Inflammatory macrophage treated with lipopolysaccharide for 4 hours (primary cell): ENCODE measurements around the gene SMYD5.
A peak's percentile ranks its signal among the peaks of the same experiment; 100 is the strongest.

ENCODE experiments used
- DNase-seq: peaks from one replicate; pipeline ENCODE4 v3.0.0-alpha.2; 2020

Gene SMYD5

DNA sequence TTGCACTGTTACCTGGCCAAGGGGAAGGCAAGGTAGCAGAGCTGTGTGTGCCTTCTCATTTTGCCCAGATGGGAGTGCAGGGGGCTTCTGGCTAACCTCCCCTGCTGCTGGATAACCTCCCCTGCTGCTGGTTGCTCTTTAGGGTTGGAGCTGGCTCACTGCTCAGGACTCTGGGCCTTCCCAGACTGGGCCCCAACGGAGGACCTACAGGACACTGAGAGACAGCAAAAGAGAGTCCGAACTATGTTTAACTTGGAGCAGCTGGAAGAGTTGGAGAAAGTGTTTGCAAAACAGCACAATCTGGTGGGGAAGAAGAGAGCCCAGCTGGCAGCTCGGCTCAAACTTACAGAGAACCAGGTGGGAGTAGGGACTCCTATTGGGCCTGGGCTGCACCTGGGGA lies 5.8 kb upstream of the SMYD5 start:
- DNase-seq = no peak

GRCh38 chr2:73210019-73210418 lies 4.0 kb upstream of the SMYD5 start:
- no peak for DNase-seq

GRCh38 chr2:73210696-73211095 lies 3.3 kb upstream of the SMYD5 start:
- DNase-seq = no peak

GRCh38 chr2:73212098-73212447 lies 2.0 kb upstream of the SMYD5 start:
- DNase-seq = no peak

GRCh38 chr2:73212448-73213176 lies 1.4 kb upstream of the SMYD5 start:
- DNase-seq = peak; percentile 61

DNA sequence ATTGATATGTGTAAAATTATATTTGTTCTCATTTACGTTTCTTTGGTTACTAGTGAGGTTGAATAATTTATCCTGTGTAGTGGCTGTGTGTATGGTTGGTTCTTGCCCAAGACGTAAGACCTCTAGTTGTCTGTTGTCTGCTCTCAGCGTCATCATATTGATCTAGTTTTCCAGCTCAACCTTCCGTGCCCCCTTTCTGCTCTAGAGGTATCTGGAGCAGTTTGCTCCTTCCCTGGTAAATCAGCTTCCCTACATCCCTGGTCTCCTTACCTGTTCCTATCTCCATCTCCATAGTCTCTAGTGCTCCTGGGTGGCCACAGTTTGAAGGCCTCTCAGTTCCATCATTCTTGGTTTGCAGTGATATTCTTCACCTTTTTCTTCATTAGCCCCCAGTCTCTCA lies 1.2 kb downstream of the SMYD5 start:
- DNase-seq = no peak

DNA sequence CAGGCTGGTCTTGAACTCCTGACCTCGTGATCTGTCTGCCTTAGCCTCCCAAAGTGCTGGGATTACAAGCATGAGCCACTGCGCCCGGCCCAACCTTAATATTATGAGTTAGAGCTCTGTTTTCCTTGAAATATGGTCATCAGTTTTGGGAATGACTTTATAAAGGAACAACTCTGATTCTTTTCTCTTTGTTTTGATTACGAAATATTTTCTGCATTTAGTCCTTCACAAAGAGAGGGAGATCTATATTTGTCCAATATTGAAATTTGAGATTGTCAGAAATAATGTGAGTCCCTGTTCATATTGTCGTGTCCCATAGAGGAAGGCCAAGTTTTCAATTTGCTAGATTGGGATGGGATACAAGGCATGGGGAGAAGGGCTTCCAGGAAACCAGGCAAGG lies 3.1 kb downstream of the SMYD5 start:
- DNase-seq = no peak

- DNase-seq = no peak
Observed at GRCh38 chr2:73217826-73218225, 3.8 kb downstream of the SMYD5 start.

DNA sequence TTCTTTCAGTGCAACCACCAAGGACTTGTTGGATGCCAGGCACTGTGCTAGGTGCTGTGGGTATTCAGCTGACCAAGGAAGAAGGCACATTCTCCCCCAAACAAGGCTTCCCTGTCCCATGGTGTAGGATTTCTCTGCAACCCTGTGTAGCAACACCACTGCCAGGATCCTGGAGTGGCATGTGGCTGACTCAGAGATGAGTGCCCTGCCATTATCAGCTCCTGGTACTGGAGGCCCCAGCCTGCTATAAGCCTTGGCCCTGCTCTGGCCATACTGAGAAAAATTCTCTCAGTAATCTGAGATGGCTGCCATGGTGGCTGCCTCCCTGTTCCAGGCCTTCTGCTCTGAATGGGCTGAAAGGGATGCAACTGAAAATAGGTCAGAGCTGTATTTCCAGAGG lies 4.3 kb downstream of the SMYD5 start:
- no peak for DNase-seq

DNA sequence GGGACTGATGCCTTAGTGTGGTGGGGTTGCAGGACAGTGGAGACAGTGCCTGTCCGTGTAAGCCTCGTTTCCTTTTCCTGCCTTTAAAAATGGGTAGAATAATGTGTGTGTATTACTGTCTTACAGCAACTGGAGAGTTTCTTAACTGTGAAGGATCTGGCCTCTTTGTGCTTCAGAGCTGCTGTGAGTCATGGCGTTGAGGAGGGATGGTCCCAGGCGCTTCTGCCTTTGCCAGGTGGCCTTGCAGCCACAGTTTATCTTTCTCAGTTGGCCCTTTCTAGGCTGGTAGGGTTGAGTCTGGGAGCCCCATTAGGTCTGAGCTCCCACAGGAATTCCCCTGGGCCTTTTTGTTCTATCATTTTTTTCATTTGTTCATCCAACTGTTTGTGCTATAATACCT lies 9.8 kb downstream of the SMYD5 start:
- no peak for DNase-seq

DNA sequence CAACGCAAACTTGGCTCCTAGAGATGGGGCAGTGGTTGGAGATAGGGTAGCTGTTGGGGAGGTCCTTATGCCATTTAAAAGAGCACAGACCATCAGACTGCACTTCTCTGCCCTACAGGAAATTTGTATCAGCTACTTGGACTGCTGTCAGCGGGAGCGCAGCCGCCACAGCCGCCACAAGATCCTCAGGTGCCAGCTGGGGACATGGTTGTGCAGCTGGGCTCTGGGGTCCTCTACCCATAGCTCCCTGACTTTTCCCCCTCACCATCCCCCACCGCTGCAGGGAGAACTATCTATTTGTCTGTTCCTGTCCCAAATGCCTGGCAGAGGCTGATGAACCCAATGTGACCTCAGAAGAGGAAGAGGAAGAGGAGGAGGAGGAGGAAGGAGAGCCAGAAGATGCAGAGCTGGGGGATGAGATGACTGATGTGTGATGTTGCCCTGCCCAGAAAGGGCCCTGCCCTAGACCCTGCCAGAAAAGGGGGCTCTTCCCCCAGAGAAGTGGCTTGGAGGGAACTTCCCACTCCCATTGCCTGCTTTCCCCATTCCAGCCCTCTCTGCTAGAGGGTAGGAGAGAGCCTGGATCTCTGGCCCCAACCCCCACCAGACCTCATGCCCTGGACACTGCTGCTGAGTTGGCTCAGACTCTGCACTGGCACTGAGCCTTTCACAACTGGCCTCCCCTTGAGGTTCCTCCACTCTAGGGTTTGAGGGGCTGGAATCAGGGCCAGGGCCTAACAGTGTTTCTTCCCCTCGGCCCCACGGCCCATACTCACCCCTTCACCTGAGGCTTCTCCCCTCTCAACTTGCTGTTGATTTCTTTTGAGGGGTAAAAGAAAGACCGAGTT lies 11.7 kb downstream of the SMYD5 start:
- DNase-seq = no peak

- DNase-seq = no peak
Observed at GRCh38 chr2:73227086-73227485, 13.0 kb downstream of the SMYD5 start.

- DNase-seq = no peak
Observed at GRCh38 chr2:73228631-73229030, 14.6 kb downstream of the SMYD5 start.

DNA sequence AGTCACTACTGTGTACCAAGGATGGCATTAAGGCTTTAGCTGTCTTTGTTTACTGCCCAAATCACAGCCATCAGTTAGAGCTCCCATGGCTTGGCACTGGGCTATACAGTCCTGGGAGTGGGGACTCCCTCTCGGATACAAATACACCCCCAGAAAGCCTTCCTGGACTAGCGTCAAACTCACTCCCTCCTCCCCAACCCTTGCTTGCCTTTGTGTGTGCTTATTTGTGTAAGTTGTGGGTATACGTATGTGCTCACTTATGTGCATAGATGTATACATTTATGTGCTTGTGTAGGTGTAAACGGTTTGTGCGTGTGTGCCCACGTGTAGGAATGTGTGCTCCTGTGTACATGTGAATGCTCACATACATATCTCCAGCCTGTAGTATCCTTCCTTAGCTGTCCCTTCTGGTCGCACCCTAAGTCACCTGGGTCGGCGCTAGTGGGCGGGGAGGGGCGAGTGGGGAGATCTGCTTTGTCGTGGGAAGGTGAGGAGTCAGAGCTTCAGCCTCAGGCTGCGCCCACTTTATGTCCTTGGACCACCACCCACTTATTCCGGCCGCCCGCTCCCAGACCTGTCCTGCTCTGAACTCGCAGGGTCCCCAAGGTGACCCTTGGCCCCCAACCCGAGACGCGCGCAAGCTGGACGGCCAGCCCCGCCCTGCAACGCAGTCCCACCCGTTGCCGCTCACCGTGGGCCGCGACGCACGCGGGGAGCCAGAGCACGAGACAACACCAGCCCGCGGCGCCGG lies 18.5 kb downstream of the SMYD5 start:
- DNase-seq = peak; percentile 6

DNA sequence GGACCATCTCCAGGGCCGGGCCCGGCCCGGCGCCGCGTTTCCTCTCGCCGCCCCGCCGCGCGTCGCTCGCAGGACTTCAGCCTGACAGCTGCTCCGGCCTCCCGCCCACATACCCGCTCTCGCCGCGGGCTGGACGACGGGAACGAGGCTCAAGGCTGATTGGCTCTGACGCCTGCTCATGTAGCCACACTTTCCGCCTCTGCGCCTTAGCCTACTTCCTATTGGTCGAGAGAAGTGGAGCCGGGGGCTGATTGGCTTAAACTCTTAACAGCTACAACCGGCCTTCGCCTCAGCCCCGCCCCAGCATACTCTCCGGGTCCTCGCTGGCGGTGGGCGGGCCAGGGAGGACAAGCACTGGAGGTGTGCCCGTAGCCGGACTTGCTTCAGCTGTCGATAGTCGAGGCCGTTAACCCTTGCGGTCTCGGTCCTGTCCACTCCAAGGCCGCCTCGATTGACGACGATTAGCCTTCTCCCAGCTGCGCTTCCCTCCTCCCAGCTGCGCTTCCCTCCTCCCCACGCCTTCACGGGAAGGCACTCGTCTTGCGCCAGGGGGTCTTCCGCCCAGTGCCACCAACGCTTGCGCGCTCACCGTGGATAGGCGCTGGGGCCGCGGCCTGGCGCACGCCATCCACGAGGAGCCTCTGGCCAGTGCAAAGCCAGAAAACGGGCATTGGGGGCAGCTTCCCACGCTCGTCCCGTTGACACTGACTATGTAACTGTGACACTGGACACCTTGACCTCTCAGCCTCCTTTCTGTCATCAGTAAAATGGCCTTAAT lies 19.3 kb downstream of the SMYD5 start, which contains the start of gene PRADC1:
PRADC1 (minus strand) TSS at position 86 of the 778 bp plus-strand sequence; CDS start at position 7, 79 bp downstream.
- peak; percentile 100 for DNase-seq

DNA sequence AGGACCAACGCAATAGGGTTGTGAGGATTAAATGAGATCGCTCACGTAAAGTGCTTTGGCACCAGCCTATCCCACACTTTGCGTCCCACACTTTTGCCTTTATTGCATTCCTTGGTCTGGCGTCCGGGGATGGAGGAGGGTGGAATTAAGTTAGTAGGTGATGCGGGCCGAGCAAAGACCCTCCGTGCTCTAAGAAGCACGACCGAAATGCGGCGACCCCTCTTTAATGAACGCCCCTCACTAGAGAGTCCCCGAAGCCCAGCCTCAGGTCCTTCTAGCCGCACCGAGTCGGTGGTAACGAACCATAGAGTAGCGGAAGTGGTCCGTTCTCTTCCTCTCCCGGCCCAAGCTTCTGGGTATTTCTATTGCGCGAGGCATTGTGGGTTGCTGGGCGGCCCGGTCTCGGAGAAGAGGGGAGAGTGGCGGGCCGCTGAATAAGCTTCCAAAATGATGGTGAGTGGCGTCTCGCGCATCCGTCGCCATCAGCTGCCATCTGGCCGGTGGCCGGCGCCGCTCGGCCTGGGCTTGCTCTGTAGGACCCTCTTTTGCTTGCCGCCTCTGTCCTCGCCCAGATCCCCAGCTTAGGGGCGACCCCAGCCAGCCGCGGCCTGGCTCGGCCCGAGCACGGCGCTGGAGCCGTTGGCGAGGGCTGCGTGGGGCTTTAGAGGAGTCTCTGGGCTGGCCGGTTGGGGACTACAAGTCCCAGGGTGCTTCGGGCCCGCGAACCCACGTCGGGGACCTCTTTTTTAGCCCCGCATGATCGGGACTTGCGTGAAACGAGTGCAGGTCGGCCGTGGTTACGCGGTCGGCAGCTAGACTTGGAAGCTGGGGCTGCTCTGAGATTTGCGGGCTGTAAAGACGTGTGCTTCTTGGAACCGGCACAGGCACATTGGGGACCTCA lies 20.1 kb downstream of the SMYD5 start, which contains the start of gene CCT7:
CCT7 (plus strand) TSS at position 377 of the 901 bp plus-strand sequence; CDS start at position 448, 71 bp downstream.
- DNase-seq = peak; percentile 92

DNA sequence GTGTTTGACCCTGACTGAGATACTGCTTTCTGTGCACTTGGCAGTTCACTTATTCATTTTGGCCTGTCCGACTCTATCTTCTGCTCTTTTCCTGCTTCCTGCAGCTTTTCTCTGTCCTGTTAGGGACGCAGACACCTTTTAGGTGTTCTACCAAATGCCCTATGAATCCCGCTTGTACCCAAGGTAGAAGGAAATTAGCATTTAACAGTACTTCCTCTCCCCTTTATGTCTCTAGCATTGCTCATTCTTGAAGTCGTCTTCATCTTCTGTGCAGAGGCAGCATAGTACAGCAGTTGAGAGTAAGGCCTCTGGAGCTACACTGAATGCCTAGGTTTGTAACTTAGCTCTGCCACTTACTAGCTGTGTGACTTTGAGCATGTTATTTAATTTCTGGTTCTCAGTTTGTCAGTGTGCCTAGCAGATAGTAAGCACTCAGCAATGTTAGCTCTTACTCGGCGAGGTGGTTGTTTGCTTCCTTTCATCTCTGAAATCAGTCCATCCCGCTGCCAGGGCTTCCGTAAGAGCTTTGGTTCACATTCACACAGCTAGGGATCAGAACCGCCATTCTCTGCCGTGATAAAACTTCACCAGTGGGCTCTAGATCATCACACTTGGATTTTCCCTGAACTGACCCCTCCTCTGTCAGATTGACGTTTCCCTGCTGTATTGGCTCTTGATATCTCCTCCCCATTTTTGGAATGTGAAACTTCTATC lies 21.4 kb downstream of the SMYD5 start:
- no peak for DNase-seq

- no peak for DNase-seq
Observed at GRCh38 chr2:73237168-73237567, 23.1 kb downstream of the SMYD5 start.

GRCh38 chr2:73238149-73238548 lies 24.1 kb downstream of the SMYD5 start:
- no peak for DNase-seq

DNA sequence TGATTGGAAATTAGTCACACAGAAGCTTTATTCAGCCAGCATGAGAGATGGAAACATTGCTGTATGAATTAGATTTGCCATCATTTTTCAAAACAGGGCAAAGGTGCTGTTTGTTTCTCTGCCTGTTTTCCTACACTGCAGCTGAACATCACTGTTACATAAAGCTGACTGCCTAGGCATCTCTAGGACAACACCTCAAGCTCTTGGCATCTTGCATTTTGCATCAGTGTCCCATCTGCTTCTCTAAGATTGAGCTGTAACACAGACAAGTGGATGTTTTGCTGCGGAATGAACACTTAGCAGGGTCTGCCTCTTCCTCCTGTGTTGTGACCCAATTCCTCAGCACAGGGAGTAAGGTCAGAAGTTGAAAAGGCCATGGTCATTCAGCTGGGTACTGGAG lies 24.9 kb downstream of the SMYD5 start:
- no peak for DNase-seq

GRCh38 chr2:73239776-73240175 lies 25.7 kb downstream of the SMYD5 start:
- no peak for DNase-seq
